Esophagus (tissue), 2 donors: ENCODE measurements around the gene CNGB1. TPM values are rescaled to one million over a fixed set of nuclear protein-coding genes. Genes with fewer than 3 reads are reported as not detected.
"Not testable (repeated sequence)": the region's sequence is repeated elsewhere in the genome, so short reads cannot be mapped to it uniquely, and the experiment has no call there.

ENCODE experiments used
- H3K27ac ChIP-seq, 2 donors: one replicate each; pipeline ENCODE4 v1.5.1; 2013; ENCODE audit warnings: low read depth in 2 of 2, mild to moderate bottlenecking in 2 of 2, inconsistent platforms in 1 of 2, low read length in 1 of 2, moderate library complexity in 1 of 2
- H3K27me3 ChIP-seq, 2 donors: one replicate each; pipeline ENCODE4 v1.6.1; 2013; ENCODE audit warnings: low read length in 2 of 2, control low read depth in 1 of 2, mild to moderate bottlenecking in 1 of 2; ENCODE audit not compliant: insufficient read depth in 2 of 2, control insufficient read depth in 1 of 2
- H3K36me3 ChIP-seq, 2 donors: one replicate each; pipeline ENCODE4 v1.6.1; 2013; ENCODE audit warnings: low read length in 1 of 2; ENCODE audit not compliant: control insufficient read depth in 2 of 2, insufficient read depth in 2 of 2
- H3K4me1 ChIP-seq, 2 donors: one replicate each; pipeline ENCODE4 v1.6.1; 2013; ENCODE audit warnings: low read length in 1 of 2; ENCODE audit not compliant: control insufficient read depth in 2 of 2, insufficient read depth in 2 of 2
- H3K4me3 ChIP-seq, 2 donors: one replicate each; pipeline ENCODE4 v1.5.1; 2013; ENCODE audit warnings: low read length in 2 of 2, mild to moderate bottlenecking in 2 of 2, low read depth in 1 of 2, moderate library complexity in 1 of 2
- H3K9me3 ChIP-seq, 2 donors: one replicate each; pipeline ENCODE4 v1.6.1; 2013; ENCODE audit warnings: mild to moderate bottlenecking in 2 of 2, low read depth in 1 of 2, low read length in 1 of 2, moderate library complexity in 1 of 2; ENCODE audit not compliant: control insufficient read depth in 2 of 2, insufficient read depth in 1 of 2
- WGBS, 2 donors: extraction: QIAGEN DNeasy Blood & Tissue Kit; methylation state at CpG; one replicate each; pipeline ENCODE4 v1.1.7; 2013; 5-methylcytosine and 5-hydroxymethylcytosine counted together
- polyA plus RNA-seq, 2 donors: library from polyadenylated mRNA; stranded (reverse); fragments of 200-250 nt; gene quantifications; one replicate each; pipeline ENCODE4 v1.2.3, GENCODE V29; 2013
- donor health status: healthy with polysubstance abuse.
- donor health status: Bipolar disorder and iron deficiency.

CNGB1 gene
- polyA plus RNA-seq, 2 donors, result 0.04 to 0.06 TPM

DNA sequence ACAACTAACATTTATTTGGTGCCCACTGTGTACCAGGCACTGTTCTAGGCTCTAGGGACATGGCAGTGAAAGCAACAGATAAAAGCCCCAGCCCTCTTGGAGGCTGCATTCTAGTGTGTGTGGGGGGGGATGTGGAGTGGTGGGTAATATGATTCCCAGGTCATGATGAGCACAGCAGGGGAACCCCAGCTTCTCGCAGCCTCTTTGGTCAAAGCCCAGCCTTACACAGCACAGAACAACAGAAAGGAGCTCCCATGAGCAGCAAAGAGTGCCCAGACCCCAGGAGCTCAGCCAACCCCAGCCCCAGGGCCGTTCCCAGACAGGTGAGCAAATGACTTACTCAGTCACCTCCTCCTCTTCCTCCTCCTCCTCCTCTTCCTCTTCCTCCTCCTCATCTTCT lies 21.9 kb downstream of the CNGB1 start:
- Histone ChIP-seq H3K36me3 (no peaks in the 10 kb centered on the region), H3K4me1 (no peaks in the 10 kb centered on the region), H3K4me3 (no peak overlapping the region), H3K27ac (no peak overlapping the region), H3K9me3 (no peaks in the 10 kb centered on the region), H3K27me3 (no peaks in the 10 kb centered on the region)
- WGBS, 2 donors, result 14 to 15% methylated on average over 2 of the region's 2 CpGs

DNA sequence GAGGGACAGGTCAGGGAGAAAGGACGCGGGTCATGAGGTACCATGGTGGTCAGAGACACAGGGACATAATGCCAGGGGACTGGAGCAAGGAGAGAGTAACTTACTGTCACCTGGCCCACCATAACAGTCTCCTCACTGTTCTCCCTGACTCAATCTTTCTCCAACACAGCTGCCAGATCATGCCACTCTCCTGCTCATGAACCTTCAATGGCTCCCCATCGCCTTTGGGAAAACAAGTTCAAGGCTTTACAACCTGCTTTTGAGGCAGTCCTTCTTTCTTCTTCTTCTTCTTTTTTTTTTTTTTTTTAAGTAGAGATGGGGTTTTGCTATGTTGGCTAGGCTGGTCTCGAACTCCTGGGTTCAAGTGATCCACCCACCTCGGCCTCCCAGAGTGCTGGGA lies 22.9 kb downstream of the CNGB1 start:
- no peaks in the 10 kb centered on the region for H3K27me3 ChIP-seq
- 86 to 91% methylated on average over 5 of the region's 5 CpGs for WGBS, 2 donors
- no peaks in the 10 kb centered on the region for H3K4me1 ChIP-seq
- H3K4me3 ChIP-seq, result no peak overlapping the region
- H3K9me3 ChIP-seq, result no peaks in the 10 kb centered on the region
- no peaks in the 10 kb centered on the region for H3K36me3 ChIP-seq
- H3K27ac ChIP-seq, result no peak overlapping the region

GRCh38 chr16:57947261-57947660 lies 23.7 kb downstream of the CNGB1 start:
- no peaks in the 10 kb centered on the region for H3K9me3 ChIP-seq
- H3K27ac ChIP-seq, result no peak overlapping the region
- no peaks in the 10 kb centered on the region for H3K36me3 ChIP-seq
- 84 to 86% methylated on average over 2 of the region's 2 CpGs for WGBS, 2 donors
- no peaks in the 10 kb centered on the region for H3K4me1 ChIP-seq
- H3K4me3 ChIP-seq, result no peak overlapping the region
- H3K27me3 ChIP-seq, result no peaks in the 10 kb centered on the region

- no peaks in the 10 kb centered on the region for H3K36me3 ChIP-seq
- peaks cover 0 to under 1% of the 10 kb centered on the region in 2 donors for H3K4me1 ChIP-seq
- H3K27me3 ChIP-seq, result no peaks in the 10 kb centered on the region
- no peak overlapping the region for H3K27ac ChIP-seq
- WGBS, 2 donors, result 83 to 85% methylated on average over 13 of the region's 13 CpGs
- no peaks in the 10 kb centered on the region for H3K9me3 ChIP-seq
- H3K4me3 ChIP-seq, result no peak overlapping the region
Observed at GRCh38 chr16:57946181-57946801, 24.6 kb downstream of the CNGB1 start.

DNA sequence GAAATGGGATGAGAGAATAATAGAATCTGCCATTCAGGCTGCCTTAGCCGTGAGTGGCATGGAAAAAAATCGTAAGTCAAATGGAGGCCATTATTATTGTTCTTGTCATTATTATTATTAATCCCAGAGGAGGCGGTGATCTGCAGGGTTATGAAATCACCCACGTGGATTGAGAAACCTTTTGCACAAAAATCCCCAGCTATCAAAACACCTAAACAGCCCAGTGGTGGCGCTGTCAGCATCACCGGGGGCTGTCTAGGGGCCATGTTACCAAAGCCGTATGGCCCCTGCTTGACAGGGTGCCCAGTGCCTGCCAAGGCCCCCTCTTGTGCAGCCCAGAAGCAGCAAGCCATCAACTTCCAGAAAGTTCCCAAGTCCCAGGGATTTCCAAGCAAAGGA lies 25.2 kb downstream of the CNGB1 start:
- peaks cover 3% of the 10 kb centered on the region in 2 donors for H3K4me1 ChIP-seq
- H3K27me3 ChIP-seq, result no peaks in the 10 kb centered on the region
- WGBS, 2 donors, result 41 to 57% methylated on average over 7 of the region's 7 CpGs
- no peaks in the 10 kb centered on the region for H3K9me3 ChIP-seq
- H3K36me3 ChIP-seq, result no peaks in the 10 kb centered on the region
- H3K27ac ChIP-seq, result no peak overlapping the region
- no peak overlapping the region for H3K4me3 ChIP-seq

- Histone ChIP-seq H3K9me3 (no peaks in the 10 kb centered on the region), H3K27ac (no peak overlapping the region), H3K4me3 (no peak overlapping the region), H3K36me3 (no peaks in the 10 kb centered on the region), H3K4me1 (peaks cover 3 to 8% of the 10 kb centered on the region in 2 donors), H3K27me3 (no peaks in the 10 kb centered on the region)
- WGBS, 2 donors, result 85 to 91% methylated on average over 9 of the region's 9 CpGs
Observed at GRCh38 chr16:57944970-57945739, 25.8 kb downstream of the CNGB1 start.

DNA sequence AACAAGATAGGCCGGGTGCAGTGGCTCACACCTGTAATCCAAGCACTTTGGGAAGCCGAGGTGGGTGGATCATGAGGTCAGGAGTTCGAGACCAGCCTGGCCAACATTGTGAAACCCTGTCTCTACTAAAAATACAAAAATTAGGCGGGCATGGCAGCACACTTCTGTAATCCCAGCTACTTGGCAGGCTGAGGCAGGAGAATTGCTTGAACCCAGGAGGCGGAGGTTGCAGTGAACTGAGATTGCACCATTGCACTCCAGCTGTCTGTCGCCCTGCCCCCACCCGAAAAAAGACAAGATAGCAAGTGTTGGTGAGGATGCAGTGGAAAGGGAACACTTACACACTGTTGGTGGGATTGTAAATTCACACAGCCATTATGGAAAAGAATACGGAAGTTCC lies 27.5 kb downstream of the CNGB1 start:
- H3K27ac ChIP-seq, H3K4me3 ChIP-seq, H3K36me3 ChIP-seq, H3K27me3 ChIP-seq, H3K9me3 ChIP-seq: not testable (repeated sequence)
- H3K4me1 ChIP-seq, result peaks cover 8 to 17% of the 10 kb centered on the region in 2 donors
- WGBS, 2 donors, result 73 to 79% methylated on average over 8 of the region's 8 CpGs

DNA sequence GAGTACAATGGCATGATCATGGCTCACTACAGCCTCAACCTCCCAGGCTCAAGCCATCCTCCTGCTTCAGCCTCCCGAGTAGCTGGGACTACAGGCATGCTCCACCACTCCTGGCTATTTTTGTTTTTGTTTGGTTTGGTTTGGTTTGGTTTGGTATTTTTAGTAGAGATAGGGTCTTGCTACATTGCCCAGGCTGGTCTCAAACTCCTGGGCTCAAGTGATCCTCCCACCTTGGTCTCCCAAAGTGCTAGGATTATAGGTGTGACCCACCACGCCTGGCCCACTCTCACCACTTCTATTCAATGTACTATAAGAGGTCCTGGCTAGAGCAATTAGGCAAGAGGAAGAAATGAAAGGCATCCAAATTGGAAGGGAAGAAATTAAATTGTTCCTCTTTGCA lies 29.0 kb downstream of the CNGB1 start:
- H3K4me3 ChIP-seq, H3K9me3 ChIP-seq: not testable (repeated sequence)
- 82 to 83% methylated on average over 2 of the region's 2 CpGs for WGBS, 2 donors

DNA sequence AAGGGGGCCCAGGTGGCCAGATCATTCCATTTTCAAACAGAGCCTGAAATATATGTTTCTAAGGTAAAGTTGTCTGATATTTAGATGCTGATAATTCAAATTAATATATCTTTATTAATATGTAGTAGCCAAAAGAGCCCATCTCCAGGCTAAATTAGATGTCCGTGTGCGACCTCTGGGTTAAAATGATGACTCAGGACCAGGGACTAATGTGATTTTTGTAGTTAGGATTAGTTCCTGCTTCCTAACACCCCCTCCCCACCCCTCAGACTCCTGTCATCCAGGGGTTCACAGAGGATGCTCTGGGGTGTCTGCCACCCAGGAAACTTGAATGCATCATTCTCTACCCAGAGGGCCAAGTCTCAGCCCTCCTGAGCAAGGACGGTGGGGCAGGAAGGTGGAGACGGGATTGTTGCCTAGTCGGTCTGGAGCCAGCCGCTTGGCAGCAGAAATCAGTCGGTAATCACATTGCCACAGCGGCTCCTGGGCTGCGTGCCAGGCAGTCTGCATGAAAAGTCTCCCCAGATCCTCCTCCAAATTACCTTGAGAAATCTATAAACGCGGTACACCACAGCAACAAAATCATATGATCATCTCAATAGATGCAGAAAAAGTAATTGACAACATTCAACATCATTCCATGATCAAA lies 29.8 kb downstream of the CNGB1 start:
- Histone ChIP-seq H3K4me3 (no peak overlapping the region), H3K4me1 (peaks cover 8 to 18% of the 10 kb centered on the region in 2 donors), H3K9me3 (no peaks in the 10 kb centered on the region), H3K27me3 (no peaks in the 10 kb centered on the region), H3K36me3 (no peaks in the 10 kb centered on the region), H3K27ac (no peak overlapping the region)
- WGBS, 2 donors, result 23 to 32% methylated on average over 11 of the region's 11 CpGs

More for the DNA sequence above, 29.0 kb downstream of the CNGB1 start:
- H3K4me1 ChIP-seq, result peaks cover 8 to 18% of the 10 kb centered on the region in 2 donors
- H3K36me3 ChIP-seq, H3K27ac ChIP-seq, H3K27me3 ChIP-seq: not testable (repeated sequence)
